HG03469 (cell line): Measurements from ENCODE around the gene SUPT3H.
"Not testable (repeated sequence)": the region's sequence is repeated elsewhere in the genome, so short reads cannot be mapped to it uniquely, and the experiment has no call there.

Source experiments
- ATAC-seq: cut with Tn5 transposase; IDR thresholded peaks from one replicate; pipeline ENCODE4 v1.9.1; 2021; ENCODE audit warnings: mild to moderate bottlenecking, moderate library complexity, moderate number of reproducible peaks; ENCODE audit not compliant: unreplicated experiment

SUPT3H gene

GRCh38 chr6:45185403-45186251 lies 192.1 kb downstream of the SUPT3H start:
- ATAC-seq, result no peak

- no peak for ATAC-seq
These were observed 192.8 kb downstream of the SUPT3H start for GRCh38 chr6:45184937-45185336.

GRCh38 chr6:45184040-45184439 lies 193.7 kb downstream of the SUPT3H start:
- no peak for ATAC-seq

GRCh38 chr6:45176373-45176772 lies 201.4 kb downstream of the SUPT3H start:
- not testable (repeated sequence) for ATAC-seq

- ATAC-seq, result no peak
These were observed 202.5 kb downstream of the SUPT3H start for GRCh38 chr6:45175272-45175671.

- ATAC-seq, result no peak
These were observed 203.7 kb downstream of the SUPT3H start for GRCh38 chr6:45174045-45174444.

- ATAC-seq, result no peak
These were observed 206.4 kb downstream of the SUPT3H start for GRCh38 chr6:45171380-45171779.

GRCh38 chr6:45170309-45170708 lies 207.4 kb downstream of the SUPT3H start:
- ATAC-seq, result no peak

- no peak for ATAC-seq
These were observed 207.9 kb downstream of the SUPT3H start for GRCh38 chr6:45169815-45170214.

- ATAC-seq, result no peak
These were observed 213.6 kb downstream of the SUPT3H start for GRCh38 chr6:45163952-45164766.

GRCh38 chr6:45160305-45160704 lies 217.4 kb downstream of the SUPT3H start:
- no peak for ATAC-seq

GRCh38 chr6:45156075-45156474 lies 221.7 kb downstream of the SUPT3H start:
- ATAC-seq, result peak; percentile 98

- ATAC-seq, result no peak
These were observed 222.3 kb downstream of the SUPT3H start for GRCh38 chr6:45155341-45155894.

GRCh38 chr6:45154679-45155078 lies 223.1 kb downstream of the SUPT3H start:
- ATAC-seq, result no peak

- ATAC-seq, result no peak
These were observed 228.9 kb downstream of the SUPT3H start for GRCh38 chr6:45148711-45149341.

GRCh38 chr6:45148278-45148677 lies 229.5 kb downstream of the SUPT3H start:
- ATAC-seq, result no peak

- not testable (repeated sequence) for ATAC-seq
These were observed 232.1 kb downstream of the SUPT3H start for GRCh38 chr6:45145658-45146057.

- no peak for ATAC-seq
These were observed 239.0 kb downstream of the SUPT3H start for GRCh38 chr6:45138765-45139164.

- no peak for ATAC-seq
These were observed 241.2 kb downstream of the SUPT3H start for GRCh38 chr6:45136495-45136894.

- ATAC-seq, result no peak
These were observed 245.0 kb downstream of the SUPT3H start for GRCh38 chr6:45132658-45133294.

GRCh38 chr6:45132059-45132458 lies 245.7 kb downstream of the SUPT3H start:
- ATAC-seq, result no peak
